A204.1 (cell line): Measurements from ENCODE around the gene MEF2C.

Source experiments
- FAIRE-seq: peaks from 2 replicates; lab custom pipeline; 2012; peaks lifted over from hg19 to GRCh38; lab: Jason Lieb, UNC

Gene MEF2C

GRCh38 chr5:88756953-88757352, 126.0 kb downstream of the MEF2C start:
- no peak for FAIRE-seq

GRCh38 chr5:88748666-88749065, 134.3 kb downstream of the MEF2C start:
- no peak for FAIRE-seq

GRCh38 chr5:88746438-88746882, 136.5 kb downstream of the MEF2C start:
- no peak for FAIRE-seq

GRCh38 chr5:88745093-88745696, 137.8 kb downstream of the MEF2C start:
- no peak for FAIRE-seq

- FAIRE-seq = no peak
These were observed 139.7 kb downstream of the MEF2C start for GRCh38 chr5:88743231-88743834.

GRCh38 chr5:88741964-88742363, 141.0 kb downstream of the MEF2C start:
- no peak for FAIRE-seq

- FAIRE-seq = no peak
These were observed 142.3 kb downstream of the MEF2C start for GRCh38 chr5:88740604-88741185.

- FAIRE-seq = no peak
These were observed 146.5 kb downstream of the MEF2C start for GRCh38 chr5:88736494-88736893.

GRCh38 chr5:88734983-88735382, 148.0 kb downstream of the MEF2C start:
- no peak for FAIRE-seq

GRCh38 chr5:88734191-88734640, 148.8 kb downstream of the MEF2C start:
- no peak for FAIRE-seq

GRCh38 chr5:88732862-88733261, 150.1 kb downstream of the MEF2C start:
- FAIRE-seq = no peak

GRCh38 chr5:88732181-88732633, 150.8 kb downstream of the MEF2C start:
- no peak for FAIRE-seq

GRCh38 chr5:88729829-88730182, 153.2 kb downstream of the MEF2C start:
- no peak for FAIRE-seq

GRCh38 chr5:88729084-88729828, 153.7 kb downstream of the MEF2C start:
- peak; percentile 99 for FAIRE-seq

- peak; percentile 98 for FAIRE-seq
These were observed 155.2 kb downstream of the MEF2C start for GRCh38 chr5:88727705-88728313.

GRCh38 chr5:88725454-88725853, 157.5 kb downstream of the MEF2C start:
- FAIRE-seq = no peak

- FAIRE-seq = peak; percentile 92
These were observed 158.8 kb downstream of the MEF2C start for GRCh38 chr5:88724201-88724600.

- FAIRE-seq = no peak
These were observed 160.4 kb downstream of the MEF2C start for GRCh38 chr5:88722546-88723073.

GRCh38 chr5:88719434-88719833, 163.6 kb downstream of the MEF2C start:
- FAIRE-seq = no peak

GRCh38 chr5:88718736-88719135, 164.2 kb downstream of the MEF2C start:
- FAIRE-seq = no peak

- FAIRE-seq = no peak
These were observed 166.9 kb downstream of the MEF2C start for GRCh38 chr5:88716101-88716500.

GRCh38 chr5:88715503-88715902, 167.5 kb downstream of the MEF2C start:
- no peak for FAIRE-seq
